ENCODE measurements around the gene DENND1B.

GRCh38 chr1:197738927-197739326 is 36.4 kb downstream of the DENND1B start:
- no peak for TF ChIP-seq ZNF121 (CRISPR knock-in tag; IDR thresholded peaks at IDR 0.05)
- no peak for TF ChIP-seq CTCF (CRISPR knock-in tag; IDR thresholded peaks at IDR 0.05)
- no peak for TF ChIP-seq ZNF446 (CRISPR knock-in tag; IDR thresholded peaks at IDR 0.05)
